ENCODE results near the gene WDR91.
"Not testable (repeated sequence)": the region's sequence is repeated elsewhere in the genome, so short reads cannot be mapped to it uniquely, and the experiment has no call there.

Gene WDR91

DNA sequence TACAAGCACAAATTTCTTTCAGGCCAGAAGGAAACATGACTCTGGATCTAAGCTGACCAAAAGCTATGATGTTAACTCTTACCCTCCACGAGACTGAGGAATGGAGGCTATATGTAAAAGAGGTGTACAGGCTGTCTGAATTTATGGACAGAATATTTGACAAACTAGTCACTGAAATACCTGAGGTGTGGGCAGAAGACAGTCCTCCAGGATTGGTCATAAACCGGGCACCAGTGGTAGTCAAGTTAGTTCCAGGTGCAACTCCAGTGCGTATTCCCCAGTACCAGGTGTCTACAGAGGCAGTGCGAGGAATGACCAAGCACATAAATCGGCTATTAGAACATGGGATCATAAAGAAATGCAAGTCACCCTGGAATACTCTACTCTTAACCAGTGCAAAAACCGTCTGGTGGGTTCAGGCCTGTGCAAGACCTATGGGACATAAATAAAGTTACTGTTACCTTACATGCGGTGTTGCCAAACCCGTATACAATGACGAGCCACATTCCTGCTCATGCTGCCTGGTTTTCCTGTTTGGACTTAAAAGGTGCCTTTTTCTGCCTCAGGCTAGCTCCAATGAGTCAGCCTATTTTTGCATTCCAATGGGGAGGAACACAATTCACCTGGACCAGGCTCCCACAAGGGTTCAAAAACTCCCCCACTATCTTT is 34.2 kb downstream of the WDR91 start:
- DNase-seq, result no peak

DNA sequence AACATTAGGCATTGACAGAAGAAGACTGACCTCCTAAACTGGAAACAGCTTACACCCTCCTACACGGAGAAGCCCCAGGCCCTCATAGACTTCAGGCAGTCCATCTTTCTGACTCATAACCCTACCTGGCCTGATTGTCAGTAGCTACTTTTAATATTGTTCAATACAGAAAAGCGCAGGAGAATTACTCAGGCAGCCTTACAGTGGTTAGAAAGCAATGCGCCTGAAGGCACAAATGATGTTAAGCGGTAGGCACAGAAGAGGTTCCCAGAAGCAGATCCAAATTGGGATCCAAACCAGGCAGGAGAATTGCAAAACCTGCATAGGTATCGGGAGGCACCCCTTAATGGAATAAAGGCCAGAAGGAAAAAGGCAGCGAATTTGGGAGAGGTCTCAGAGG is 35.4 kb downstream of the WDR91 start:
- DNase-seq, result no peak

DNA sequence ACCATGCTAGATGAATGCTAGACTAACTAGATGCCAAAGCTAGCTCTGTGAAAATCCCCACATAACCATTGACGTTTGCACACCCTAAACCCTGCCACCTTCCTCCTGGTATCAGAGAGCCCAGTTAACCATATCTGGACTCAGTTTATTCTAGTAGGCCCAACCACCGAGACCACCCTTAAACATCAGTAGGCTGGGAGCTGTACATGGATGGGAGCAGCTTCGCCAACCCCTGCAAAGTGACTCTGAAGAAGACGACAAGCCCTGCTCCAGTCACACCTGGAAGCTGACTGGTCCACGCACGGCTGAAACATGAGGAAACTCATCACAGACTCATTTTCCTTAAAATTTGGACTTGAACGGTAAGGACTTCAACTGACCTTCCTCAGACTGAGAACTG is 36.4 kb downstream of the WDR91 start:
- no peak for DNase-seq

DNA sequence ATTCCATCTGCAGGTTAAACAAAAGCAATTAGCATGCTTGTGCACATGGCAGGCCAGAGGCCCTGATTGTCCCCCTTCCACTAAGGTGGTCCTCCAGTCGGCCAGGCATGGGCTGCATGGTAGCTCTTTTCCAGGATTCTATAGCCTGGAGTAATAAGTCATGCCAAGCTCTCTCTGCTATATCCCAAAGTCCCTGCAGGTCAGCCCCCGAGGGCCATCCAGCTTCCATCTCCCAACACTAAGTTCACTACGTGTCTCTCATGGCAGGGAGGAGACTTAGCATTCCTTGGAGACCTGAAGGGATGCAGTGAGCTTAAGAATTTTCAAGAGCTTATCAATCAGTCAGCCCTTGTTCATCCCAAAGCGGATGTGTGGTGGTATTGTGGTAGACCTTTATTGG is 37.4 kb downstream of the WDR91 start:
- not testable (repeated sequence) for DNase-seq

DNA sequence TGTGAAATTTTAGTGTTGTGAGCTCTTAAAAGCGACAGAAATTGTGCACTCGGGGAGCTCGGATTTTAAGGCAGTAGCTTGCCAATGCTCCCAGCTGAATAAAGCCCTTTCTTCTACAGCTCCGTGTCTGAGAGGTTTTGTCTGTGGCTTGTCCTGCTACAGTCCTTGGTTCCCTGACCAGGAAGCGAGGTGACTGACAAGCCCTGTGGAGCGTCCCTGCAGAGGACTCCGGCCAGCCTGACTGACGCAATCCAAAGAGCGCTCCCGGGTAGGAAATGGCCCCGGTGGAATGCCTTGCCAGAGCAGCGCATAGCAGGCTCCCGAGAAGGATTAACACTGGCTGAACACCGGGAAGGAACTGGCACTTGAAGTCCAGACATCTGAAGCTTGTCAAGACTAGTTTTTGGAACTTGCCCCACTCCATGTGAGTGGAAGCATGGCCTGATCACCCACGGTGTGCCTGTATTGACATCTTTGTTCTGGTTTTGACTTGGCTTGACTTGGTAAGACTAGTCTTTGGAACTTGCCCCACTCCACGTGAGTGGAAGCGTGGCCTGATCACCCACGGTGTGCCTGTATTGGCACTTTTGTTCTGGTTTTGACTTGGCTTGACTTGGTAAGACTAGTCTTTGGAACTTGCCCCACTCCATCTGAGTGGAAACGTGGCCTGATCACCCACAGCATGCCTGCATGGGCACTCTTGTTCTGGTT is 39.6 kb downstream of the WDR91 start:
- not testable (repeated sequence) for DNase-seq

DNA sequence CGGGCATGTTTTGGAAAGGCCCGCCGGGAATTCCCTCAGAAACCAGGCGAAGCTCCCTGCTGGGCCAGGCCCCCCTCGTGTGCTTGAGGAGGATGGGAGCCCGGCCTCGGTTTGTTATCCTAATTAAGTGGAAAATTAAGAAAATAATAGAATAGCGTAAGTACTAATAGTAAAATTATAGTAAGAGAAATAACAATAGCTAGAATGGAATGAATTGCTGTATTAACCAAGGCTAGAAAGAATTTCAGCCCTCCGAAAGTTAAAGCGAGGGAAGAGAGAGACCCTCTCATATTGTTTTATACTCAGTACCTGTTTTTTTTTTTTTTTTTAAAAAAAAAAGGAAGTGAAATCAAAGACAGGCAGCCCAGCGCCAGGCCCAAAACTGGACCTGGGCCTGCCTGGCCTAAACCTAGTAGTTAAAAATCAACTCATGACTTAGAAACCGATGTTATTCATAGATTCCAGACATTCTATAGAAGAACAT is 40.3 kb downstream of the WDR91 start:
- DNase-seq, result not testable (repeated sequence)

DNA sequence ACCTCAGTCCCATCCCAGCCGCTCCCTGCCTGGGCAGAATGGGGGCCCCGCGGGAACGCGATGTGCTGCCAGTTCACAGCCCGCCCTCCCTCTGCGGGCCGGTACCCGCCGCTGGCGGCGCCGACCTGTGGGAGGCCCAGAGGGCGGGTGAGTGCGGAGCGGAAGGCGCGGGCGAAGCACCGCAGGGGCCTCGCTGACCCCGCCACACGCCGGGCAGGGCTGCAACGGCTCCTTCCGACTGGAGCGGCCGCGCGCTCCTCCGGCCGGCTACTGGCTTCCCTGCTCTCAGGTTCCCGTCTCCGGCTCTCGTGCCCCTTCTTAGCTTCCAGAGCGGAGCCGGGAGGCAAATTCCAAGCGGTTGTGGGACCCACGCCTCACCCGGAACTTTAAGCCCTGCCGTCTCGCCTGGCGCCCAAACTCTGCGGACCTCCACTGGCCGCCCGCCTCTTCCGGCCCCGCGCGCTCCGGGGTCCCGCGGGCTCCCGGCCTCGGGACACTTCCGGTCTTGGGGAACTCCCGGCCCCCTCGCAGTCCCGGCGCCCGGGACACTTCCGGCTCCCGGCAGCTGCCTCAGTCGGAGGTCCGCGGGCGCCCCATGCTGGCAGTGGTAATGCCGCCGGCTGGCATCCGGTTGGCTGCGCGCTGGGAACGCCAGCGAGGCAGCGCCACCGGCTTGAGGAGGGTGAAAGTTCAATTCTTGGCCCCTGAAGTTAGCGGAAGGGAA is 40.9 kb downstream of the WDR91 start, which contains the start of gene CYREN:
TSS of gene CYREN (minus strand) at position 434 of the 724 bp plus-strand sequence. CDS start 1,785 bp downstream, outside the sequence.
- DNase-seq, result peak; percentile 95

DNA sequence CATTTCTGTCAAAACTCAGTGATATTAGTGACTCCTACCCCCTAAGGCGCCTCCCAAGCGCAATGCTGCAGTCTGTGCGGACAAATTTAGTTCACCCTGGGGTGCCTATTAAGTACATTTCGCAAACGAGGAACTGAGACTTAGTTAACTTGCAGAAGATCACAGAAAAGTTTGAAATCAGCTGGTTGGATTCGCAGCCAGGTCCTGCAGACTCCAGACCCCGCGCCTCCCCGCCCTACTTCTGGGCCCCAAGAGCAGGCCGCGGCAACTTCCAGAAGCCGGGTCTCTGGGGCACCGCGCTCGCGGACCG is 41.4 kb downstream of the WDR91 start:
- peak; percentile 28 for DNase-seq

DNA sequence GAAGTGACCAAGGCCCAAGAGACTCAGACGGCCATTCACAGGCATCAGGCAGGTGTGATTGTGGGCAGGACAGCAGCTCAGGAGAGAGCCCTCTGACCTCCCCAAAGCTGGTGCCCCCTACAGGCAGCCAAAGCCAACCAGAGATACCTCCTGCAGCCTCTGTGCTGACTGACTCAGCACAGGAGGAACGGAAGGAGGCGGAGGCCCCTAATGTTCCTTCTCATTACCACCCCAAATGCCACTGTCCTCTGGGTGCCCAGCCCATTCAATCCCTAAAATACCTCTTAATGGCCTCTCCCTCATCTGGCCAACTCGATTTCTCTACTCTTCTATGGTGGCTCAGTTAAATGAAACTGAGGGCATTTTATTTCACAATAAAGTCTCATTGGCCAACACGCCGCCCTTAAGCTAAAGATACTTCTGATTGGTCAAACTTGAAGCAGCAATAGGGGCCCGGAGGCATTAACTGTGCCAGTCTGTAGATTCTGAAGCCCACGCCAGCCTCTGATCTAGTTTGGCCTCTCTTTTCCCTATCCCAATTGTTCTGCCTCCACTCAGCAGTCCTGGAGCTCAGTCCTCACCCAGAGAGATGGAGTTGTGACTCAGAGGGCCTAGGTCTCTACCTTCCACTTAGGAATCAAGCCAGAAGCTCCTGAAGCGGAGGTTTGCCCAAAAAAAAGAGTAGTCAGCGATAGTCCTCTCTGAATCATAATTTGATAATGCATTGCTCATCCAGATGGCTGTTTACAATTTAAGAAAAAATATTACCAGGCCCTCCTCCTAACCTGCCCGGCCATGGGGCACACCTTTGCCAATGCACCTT is 42.0 kb downstream of the WDR91 start:
- DNase-seq, result peak; percentile 55

DNA sequence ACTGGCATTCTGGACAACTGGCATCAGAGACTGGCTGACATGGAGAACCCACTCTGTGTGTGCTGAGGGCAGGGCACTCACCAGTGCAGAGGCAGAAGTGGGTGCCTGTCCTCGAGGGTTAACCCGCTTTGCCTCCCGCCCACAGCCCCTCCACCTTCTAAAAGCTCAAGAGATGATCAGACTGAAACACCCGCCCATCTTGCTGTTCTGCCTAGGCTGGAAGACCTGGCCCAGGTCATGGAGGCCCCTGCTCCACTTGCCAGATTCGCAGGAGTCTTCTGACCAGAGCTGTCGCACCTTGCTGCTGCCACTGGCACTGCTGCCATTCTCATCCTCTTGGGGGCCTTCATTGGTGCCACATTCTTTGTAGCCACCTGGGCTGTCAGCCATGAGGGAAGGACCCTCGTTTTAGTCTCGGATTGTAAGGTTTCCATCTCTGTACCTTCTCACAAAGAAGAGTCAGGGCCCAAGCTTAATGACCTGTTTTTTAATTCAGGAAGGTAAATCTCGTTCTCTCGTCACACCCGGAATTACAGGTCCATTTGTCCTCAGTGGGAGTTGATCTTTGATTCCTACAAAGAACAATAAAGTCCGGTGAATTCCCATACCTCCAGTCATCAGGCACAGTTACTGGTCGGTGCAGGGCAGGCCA is 42.7 kb downstream of the WDR91 start:
- no peak for DNase-seq

DNA sequence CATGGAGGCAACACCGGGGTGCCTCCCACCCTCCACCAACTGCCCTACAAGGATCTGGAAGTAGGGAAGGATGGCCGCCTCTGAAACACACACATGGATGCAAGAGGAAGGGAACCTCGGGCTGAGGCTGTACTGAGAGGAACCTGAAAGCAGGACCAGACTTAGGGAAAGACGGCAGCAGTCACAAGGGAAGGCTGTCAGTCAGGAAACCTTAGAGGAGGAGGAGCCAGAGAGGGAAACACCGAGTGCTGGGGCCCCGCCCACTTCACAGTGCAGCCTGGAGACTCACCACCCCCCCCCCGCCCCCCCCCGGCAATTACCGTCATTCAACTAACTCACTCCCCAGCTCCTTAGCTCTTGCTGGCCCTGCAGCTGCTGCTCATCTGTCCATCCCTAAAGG is 43.3 kb downstream of the WDR91 start:
- no peak for DNase-seq

DNA sequence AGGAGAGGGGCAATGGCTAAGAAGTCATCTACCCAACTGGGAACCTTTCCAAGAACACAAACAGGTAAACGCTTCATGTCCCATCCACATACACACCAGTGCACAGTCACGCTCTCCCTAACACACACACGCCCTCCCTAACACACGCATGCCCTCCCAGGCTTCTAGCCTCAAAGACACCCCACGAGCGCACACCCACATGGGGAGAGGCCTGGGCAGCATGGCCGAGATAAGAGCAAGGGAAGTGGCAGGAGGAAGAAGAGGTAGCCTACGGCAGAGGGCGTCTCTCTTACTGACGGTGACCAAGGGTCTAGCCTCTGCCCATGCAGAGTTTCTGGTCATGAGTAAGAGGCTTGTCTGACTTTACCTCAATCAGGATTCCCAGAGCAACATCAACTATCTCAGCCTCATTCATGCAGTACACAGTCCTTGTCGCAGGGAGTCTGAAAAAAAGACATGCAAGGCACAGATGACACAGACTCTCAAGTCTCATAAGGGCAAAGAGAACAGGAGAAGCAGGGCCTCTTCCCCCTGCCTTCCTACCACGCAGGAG is 43.9 kb downstream of the WDR91 start:
- no peak for DNase-seq

DNA sequence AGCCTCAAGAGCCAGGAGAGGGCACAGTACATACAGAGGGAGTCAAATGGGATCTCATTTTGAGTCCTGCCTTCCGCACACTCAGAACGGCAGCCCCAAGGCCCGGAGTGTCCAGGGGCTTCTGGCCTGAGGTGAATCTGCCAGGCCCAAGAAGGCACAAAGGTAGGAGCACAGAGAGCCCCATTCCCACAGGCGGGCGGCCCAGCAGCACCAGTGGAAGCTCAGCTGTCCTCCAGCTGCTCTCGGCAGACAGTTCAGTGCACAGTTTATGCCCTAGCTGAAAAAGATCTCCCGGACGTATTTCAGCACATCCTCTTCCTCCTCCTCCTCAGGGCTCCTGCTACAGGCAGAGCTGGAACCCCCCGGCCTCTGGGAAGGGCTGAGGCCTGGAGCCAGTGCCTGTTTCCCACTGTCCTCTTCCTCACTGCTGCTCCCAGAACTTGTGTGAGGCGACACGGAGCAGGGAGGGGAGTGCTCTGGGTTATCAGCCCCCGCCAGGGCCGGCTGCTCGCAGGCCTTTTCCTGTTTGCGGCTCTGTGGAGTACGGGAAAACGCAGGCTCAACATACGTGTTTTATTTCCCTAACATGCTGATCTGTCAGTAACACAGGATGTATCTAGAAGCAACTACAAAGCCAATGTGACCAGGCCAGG is 44.9 kb downstream of the WDR91 start:
- DNase-seq, result no peak

DNA sequence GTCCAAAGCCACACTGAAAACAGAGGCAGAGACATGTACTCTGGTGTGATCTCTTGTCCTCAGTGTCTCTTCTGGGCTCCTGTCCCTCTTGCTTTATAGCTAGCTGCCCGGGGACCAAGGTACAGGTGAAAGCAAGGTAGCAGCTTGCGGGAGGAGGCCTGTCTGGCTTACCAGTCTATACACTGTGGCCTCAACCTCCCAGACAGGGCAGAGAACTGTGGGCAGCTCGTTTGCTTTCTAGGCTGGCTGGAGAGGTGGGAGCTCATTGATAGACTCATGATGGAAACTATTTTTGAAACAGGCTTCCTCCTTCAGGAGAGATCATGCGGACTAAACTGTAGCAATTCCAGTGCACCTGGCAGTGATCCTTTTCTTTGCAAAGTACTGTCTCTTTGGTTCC is 45.5 kb downstream of the WDR91 start:
- DNase-seq, result no peak

DNA sequence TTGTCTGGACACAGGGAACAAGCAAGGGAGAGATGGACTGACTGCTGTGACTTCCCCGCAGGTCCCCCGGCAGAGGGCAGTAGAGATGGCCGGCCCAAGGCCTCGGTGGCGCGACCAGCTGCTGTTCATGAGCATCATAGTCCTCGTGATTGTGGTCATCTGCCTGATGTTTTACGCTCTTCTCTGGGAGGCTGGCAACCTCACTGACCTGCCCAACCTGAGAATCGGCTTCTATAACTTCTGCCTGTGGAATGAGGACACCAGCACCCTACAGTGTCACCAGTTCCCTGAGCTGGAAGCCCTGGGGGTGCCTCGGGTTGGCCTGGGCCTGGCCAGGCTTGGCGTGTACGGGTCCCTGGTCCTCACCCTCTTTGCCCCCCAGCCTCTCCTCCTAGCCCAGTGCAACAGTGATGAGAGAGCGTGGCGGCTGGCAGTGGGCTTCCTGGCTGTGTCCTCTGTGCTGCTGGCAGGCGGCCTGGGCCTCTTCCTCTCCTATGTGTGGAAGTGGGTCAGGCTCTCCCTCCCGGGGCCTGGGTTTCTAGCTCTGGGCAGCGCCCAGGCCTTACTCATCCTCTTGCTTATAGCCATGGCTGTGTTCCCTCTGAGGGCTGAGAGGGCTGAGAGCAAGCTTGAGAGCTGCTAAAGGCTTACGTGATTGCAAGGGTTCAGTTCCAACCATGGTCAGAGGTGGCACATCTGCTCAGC is 46.8 kb downstream of the WDR91 start:
- no peak for DNase-seq

DNA sequence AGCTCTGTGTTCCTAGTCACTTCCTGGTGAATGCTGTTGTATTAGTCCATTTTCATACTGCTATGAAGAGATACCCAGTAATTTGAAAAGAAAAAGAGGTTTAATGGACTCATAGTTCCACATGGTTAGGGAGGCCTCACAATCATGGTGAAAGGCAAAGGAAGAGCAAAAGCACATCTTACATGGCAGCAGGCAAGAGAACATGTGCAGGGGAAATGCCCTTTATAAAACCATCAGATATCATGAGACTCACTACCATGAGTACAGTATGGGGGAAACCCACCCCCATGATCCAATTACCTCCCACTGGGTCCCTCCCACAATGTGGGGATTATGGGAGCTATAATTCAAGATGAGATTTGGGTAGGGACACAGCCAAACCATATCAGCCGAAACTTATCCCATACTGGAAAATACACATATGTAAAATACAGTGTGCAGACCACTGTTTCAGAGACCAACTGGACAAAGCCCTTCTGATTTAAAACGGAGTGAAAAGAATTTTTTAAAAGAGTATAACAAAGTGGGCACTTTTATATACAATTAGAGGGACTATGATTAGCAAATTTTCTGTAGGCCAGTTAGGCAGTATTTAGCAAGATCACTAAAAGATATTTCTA is 48.8 kb downstream of the WDR91 start:
- DNase-seq, result no peak

DNA sequence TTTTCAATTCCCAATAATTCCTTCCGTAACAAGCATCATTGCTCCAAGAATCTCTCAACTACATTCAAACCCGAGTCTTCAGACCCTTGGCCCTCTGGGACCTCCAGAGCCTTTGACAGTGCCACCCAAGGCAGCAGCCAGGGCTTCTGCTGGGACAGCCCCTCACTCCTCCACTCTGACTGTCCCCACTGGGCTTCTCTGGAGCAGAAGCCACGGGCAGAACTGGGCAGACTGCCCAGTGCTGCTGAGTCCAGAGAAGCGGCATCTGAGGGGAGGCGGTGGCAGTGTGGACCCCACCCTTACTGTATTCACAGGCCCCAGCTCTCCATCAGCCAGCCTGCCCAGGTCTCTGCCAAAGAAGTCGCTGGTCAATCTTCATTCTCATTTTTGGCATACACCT is 49.7 kb downstream of the WDR91 start:
- no peak for DNase-seq

DNA sequence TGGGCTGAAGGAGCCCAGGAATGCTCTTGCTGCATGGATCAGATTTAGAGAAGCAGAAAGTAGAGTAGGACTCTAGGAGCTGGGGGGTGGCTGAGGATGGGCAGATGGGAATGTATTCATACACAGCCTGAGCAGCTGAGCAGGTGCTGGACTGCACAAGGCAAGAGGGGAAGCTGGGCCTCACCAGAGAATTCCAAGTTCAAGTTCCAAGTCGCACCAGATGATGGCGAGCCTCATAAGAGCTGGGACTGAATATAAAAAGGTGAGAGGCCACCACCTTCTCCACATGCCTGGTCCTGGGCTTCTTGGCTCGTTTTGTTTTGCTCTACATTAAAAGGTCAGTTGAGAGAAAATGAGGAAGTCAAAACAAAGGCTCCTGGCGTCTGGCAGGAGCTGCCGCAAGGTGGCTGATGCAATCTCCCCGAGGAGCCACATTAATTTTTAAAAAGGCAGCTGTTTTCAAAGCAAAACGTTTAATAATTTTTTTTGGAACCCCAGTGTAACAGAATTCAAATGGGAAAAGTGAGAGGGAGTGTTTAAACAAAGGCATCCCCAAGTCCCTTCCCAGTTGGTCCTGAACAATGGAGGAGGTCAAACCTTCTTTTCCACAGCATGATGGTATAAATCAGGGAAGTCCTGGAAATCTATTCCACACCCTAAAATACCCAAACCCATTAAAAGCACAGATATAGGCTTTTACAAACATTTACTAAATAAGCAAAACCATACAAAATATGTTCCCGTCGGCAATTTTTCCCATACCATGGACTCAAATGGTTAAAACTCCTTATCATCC is 50.3 kb downstream of the WDR91 start:
- no peak for DNase-seq

DNA sequence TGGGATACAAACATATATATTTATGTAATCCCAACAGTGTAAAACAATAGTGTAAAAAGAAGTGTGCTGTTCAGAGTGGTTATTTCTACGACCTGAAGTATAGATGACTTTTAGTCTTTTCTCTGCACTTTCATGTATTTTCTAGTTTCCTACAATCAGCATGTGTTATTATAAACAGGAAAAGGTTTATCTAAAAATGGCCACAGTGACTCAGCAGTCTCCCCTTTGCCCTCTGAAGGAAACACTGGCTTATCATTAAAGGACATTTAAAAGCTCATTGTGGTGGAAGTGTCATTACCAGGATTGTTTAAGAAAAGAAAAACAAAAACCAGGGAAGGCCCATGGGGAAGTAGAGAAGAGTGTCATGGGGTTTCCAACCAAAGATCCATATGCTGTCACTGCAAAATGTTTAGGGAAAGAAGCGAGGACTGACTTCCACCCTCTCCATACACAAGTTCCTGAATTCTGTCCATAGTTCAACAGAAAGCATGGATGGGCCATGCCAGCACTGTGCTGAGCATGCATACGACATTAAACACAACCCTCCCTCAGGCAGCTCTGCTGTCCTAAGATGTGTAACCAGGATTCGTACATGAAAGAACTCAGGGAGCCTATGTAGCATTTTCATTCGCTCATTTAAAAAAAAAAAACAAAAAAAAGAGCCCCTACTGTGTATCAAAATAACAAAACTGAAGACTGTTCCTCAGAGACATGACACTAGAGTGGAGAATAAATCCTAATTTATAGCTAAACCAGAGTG is 51.0 kb downstream of the WDR91 start:
- no peak for DNase-seq
